ENCODE data around the gene LOXL4. TPM values are rescaled to one million over a fixed set of nuclear protein-coding genes. Genes with fewer than 3 reads are reported as not detected.

LOXL4 gene
- total RNA-seq, result 0.49 and 1.5 TPM in 2 replicates

GRCh38 chr10:98267894-98268693 is at the start of gene LOXL4:
TSS of gene LOXL4 (minus strand) at chr10:98268194. CDS start at chr10:98263019, 5,175 bp downstream.

Other genes starting within 250 kb of the LOXL4 start
- gene CRTAC1, start 237.6 kb downstream of the LOXL4 start, total RNA-seq, result 0.16 and 3.1 TPM in 2 replicates
- gene R3HCC1L, start 133.5 kb downstream of the LOXL4 start, total RNA-seq, result 9.7 and 17.6 TPM in 2 replicates
- 1.6 and 7.0 TPM in 2 replicates for gene PYROXD2, start 147.0 kb upstream of the LOXL4 start, total RNA-seq
- gene HPS1, start 178.7 kb upstream of the LOXL4 start, total RNA-seq, result 13.0 and 28.1 TPM in 2 replicates